GM23248 (cell line): ENCODE measurements around the gene KATNB1. TPM values are rescaled to one million over a fixed set of nuclear protein-coding genes. Genes with fewer than 3 reads are reported as not detected.

Source experiments
- DNase-seq: peaks from one replicate; pipeline ENCODE4 v3.0.0-alpha.2; 2015
- H2AFZ ChIP-seq: fragments of 200-600 bp; sonication (generic); 2 replicates; pipeline ENCODE4 v1.6.1; 2016; ENCODE audit warnings: antibody characterized with exemption
- H3F3A ChIP-seq: fragments of 200-600 bp; sonication (generic); 2 replicates; pipeline ENCODE4 v1.6.1; 2016; ENCODE audit warnings: mild to moderate bottlenecking, antibody characterized with exemption, mixed run types; ENCODE audit not compliant: insufficient read depth
- H3K27ac ChIP-seq: fragments of 200-600 bp; sonication (generic); 2 replicates; pipeline ENCODE4 v1.5.1; 2016; ENCODE audit warnings: mild to moderate bottlenecking
- H3K27me3 ChIP-seq: fragments of 200-600 bp; sonication (generic); replicated peaks from 2 replicates; pipeline ENCODE4 v1.6.1; 2016; ENCODE audit warnings: mild to moderate bottlenecking; ENCODE audit not compliant: insufficient read depth
- H3K36me3 ChIP-seq: fragments of 200-600 bp; sonication (generic); 2 replicates; pipeline ENCODE4 v1.6.1; 2016; ENCODE audit warnings: low read depth, mild to moderate bottlenecking
- H3K4me1 ChIP-seq: fragments of 200-600 bp; sonication (generic); 2 replicates; pipeline ENCODE4 v1.6.1; 2016; ENCODE audit warnings: mild to moderate bottlenecking; ENCODE audit not compliant: insufficient read depth
- H3K4me2 ChIP-seq: fragments of 200-600 bp; sonication (generic); one replicate; pipeline ENCODE4 v1.6.1; 2016; ENCODE audit warnings: mild to moderate bottlenecking; ENCODE audit not compliant: unreplicated experiment
- H3K4me3 ChIP-seq: fragments of 200-600 bp; sonication (generic); 2 replicates; pipeline ENCODE4 v1.5.1; 2016; ENCODE audit warnings: mild to moderate bottlenecking
- H3K79me2 ChIP-seq: fragments of 200-600 bp; sonication (generic); 2 replicates; pipeline ENCODE4 v1.6.1; 2016; ENCODE audit warnings: mild to moderate bottlenecking; ENCODE audit not compliant: insufficient read depth
- H3K9ac ChIP-seq: fragments of 200-600 bp; sonication (generic); 2 replicates; pipeline ENCODE4 v1.6.1; 2016; ENCODE audit warnings: mild to moderate bottlenecking
- H3K9me2 ChIP-seq: fragments of 200-600 bp; sonication (generic); 2 replicates; pipeline ENCODE4 v1.6.1; 2016; ENCODE audit warnings: mixed run types, mild to moderate bottlenecking, moderate library complexity; ENCODE audit not compliant: insufficient read depth
- H3K9me3 ChIP-seq: fragments of 200-600 bp; sonication (generic); one replicate; pipeline ENCODE4 v1.6.1; 2017; ENCODE audit warnings: low read depth
- H4K20me1 ChIP-seq: fragments of 200-600 bp; sonication (generic); 2 replicates; pipeline ENCODE4 v1.6.0; 2016; ENCODE audit not compliant: insufficient read depth
- EZH2 ChIP-seq: fragments of 200-600 bp; sonication (generic); IDR thresholded peaks from 2 replicates; pipeline ENCODE4 v1.6.1; 2018; ENCODE audit warnings: antibody characterized with exemption, mild to moderate bottlenecking; ENCODE audit not compliant: insufficient read depth, poor library complexity, severe bottlenecking
- EZH2phosphoT487 ChIP-seq: fragments of 200-600 bp; sonication (generic); IDR thresholded peaks from 2 replicates; pipeline ENCODE4 v1.6.1; 2018; ENCODE audit warnings: antibody characterized with exemption, moderate library complexity, mild to moderate bottlenecking, low read depth; ENCODE audit not compliant: insufficient read depth
- WGBS, 2 experiments: methylation state at CpG; one replicate each; pipeline ENCODE4 v1.1.6; 2015 to 2017; ENCODE audit warnings: low lambda C conversion rate in 2 of 2, low coverage in 1 of 2; ENCODE audit errors: missing lambda C conversion rate in 2 of 2; 5-methylcytosine and 5-hydroxymethylcytosine counted together
- in situ Hi-C: fragments of 300-500 bp; cut with MboI; formaldehyde crosslinking; loops from 2 replicates; pipeline ENCODE4 v1.15.0; 2020
- polyA plus RNA-seq: library from polyadenylated mRNA; unstranded; fragments of >200 nt; fragmentation: Nextera tagmentation; extraction: Ambion mirVana; gene quantifications from 2 replicates; pipeline ENCODE4 v1.2.1, GENCODE V29; 2016
- total RNA-seq: library from RNA; depleted of rRNA; stranded (reverse); fragments of >200 nt; shearing (Covaris generic); gene quantifications from 2 replicates; pipeline ENCODE4 v1.2.3, GENCODE V29; 2014

KATNB1 gene
- total and polyA plus RNA-seq, 2 experiments from 2014 or later: 19.3 to 20.2 TPM

GRCh38 chr16:57704011-57704904, 31.3 kb upstream of the KATNB1 start:
- no peak for DNase-seq
- in situ Hi-C loops: no loop called here
- no peak overlapping the region for H3K4me3 ChIP-seq

GRCh38 chr16:57704905-57705852, 30.4 kb upstream of the KATNB1 start:
- no peaks in the 10 kb centered on the region for H3K9me3 ChIP-seq
- no peaks in the 10 kb centered on the region for H3K4me1 ChIP-seq
- no peak overlapping the region for H2AFZ ChIP-seq
- no peaks in the 10 kb centered on the region for H3K36me3 ChIP-seq
- H4K20me1 ChIP-seq: no peaks in the 10 kb centered on the region
- no peaks in the 10 kb centered on the region for H3F3A ChIP-seq
- 52 to 63% methylated on average over 4 of the region's 4 CpGs for WGBS, 2 experiments
- H3K79me2 ChIP-seq: no peaks in the 10 kb centered on the region
- H3K4me2 ChIP-seq: no peak overlapping the region
- H3K27me3 ChIP-seq: peaks cover 24% of the 10 kb centered on the region
- no peaks in the 10 kb centered on the region for H3K9me2 ChIP-seq
- no peak overlapping the region for H3K9ac ChIP-seq
- no peak overlapping the region for H3K4me3 ChIP-seq
- H3K27ac ChIP-seq: no peak overlapping the region
- DNase-seq: no peak
- TF ChIP-seq EZH2phosphoT487: no peak
- TF ChIP-seq EZH2: no peak
- in situ Hi-C loops: no loop called here

More at GRCh38 chr16:57704011-57704904, 31.3 kb upstream of the KATNB1 start:
- Histone ChIP-seq H3K9me2 (no peaks in the 10 kb centered on the region), H3K9me3 (no peaks in the 10 kb centered on the region), H3F3A (no peaks in the 10 kb centered on the region), H3K4me1 (no peaks in the 10 kb centered on the region), H4K20me1 (no peaks in the 10 kb centered on the region), H3K4me2 (no peak overlapping the region), H3K36me3 (no peaks in the 10 kb centered on the region), H3K27ac (no peak overlapping the region), H2AFZ (no peak overlapping the region), H3K9ac (no peak overlapping the region), H3K79me2 (no peaks in the 10 kb centered on the region), H3K27me3 (peaks cover 17% of the 10 kb centered on the region)
- 43% methylated on average over 11 of the region's 11 CpGs for WGBS, 2 experiments
- TF ChIP-seq EZH2phosphoT487: no peak
- no peak for TF ChIP-seq EZH2

- Histone ChIP-seq H3K27ac (no peak overlapping the region), H3F3A (no peaks in the 10 kb centered on the region), H4K20me1 (no peaks in the 10 kb centered on the region), H3K4me1 (no peaks in the 10 kb centered on the region), H3K4me2 (no peak overlapping the region), H3K9me2 (no peaks in the 10 kb centered on the region), H2AFZ (no peak overlapping the region), H3K4me3 (no peak overlapping the region), H3K27me3 (peaks cover 40% of the 10 kb centered on the region), H3K9me3 (no peaks in the 10 kb centered on the region), H3K79me2 (no peaks in the 10 kb centered on the region), H3K9ac (no peak overlapping the region), H3K36me3 (no peaks in the 10 kb centered on the region)
- WGBS, 2 experiments: 29% methylated on average over 1 of the region's 1 CpG; no CpG with 5 or more reads in 1 of the 2 experiments
- in situ Hi-C loops: no loop called here
- TF ChIP-seq EZH2phosphoT487 (no peak), EZH2 (no peak)
- no peak for DNase-seq
These were observed 28.9 kb upstream of the KATNB1 start for GRCh38 chr16:57706717-57707116.

GRCh38 chr16:57707331-57707730, 28.2 kb upstream of the KATNB1 start:
- no peak overlapping the region for H3K4me2 ChIP-seq
- no peaks in the 10 kb centered on the region for H3K36me3 ChIP-seq
- H3K4me1 ChIP-seq: no peaks in the 10 kb centered on the region
- H4K20me1 ChIP-seq: no peaks in the 10 kb centered on the region
- no peaks in the 10 kb centered on the region for H3K9me3 ChIP-seq
- in situ Hi-C loops: no loop called here
- TF ChIP-seq EZH2phosphoT487: no peak
- TF ChIP-seq EZH2: no peak
- H3K27me3 ChIP-seq: peaks cover 46% of the 10 kb centered on the region
- no peak for DNase-seq
- H3K79me2 ChIP-seq: no peaks in the 10 kb centered on the region
- H3F3A ChIP-seq: no peaks in the 10 kb centered on the region
- H3K9ac ChIP-seq: no peak overlapping the region
- WGBS, 2 experiments: 74 to 79% methylated on average over 11 of the region's 11 CpGs
- no peaks in the 10 kb centered on the region for H3K9me2 ChIP-seq
- H3K4me3 ChIP-seq: no peak overlapping the region
- H3K27ac ChIP-seq: no peak overlapping the region
- no peak overlapping the region for H2AFZ ChIP-seq
